ENCODE results near the gene GLCE.
"Not testable (repeated sequence)": the region's sequence is repeated elsewhere in the genome, so short reads cannot be mapped to it uniquely, and the experiment has no call there.

Gene GLCE

DNA sequence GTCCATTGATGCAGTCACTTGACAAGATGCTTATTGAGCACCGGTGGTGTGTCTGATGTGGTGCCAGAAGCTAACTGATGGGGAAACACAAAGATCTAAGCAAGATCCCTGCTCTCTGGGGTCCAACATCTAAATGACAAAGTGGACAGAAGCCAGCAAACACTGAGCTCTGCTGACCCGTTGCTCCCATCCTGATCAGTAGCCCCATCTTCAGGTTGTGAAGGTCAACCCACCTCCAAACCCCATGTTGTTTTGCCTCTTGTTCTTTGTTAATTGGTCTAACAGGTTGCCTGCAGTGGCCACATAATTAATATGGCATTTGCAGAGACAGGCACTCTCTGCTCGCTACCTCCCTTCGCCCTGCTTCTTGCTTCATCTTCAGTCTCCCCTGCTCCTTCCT is 21.5 kb upstream of the GLCE start:
- DNase-seq (ENCODE audit: low read depth), result no peak

GRCh38 chr15:69140306-69140705 is 20.1 kb upstream of the GLCE start:
- DNase-seq (ENCODE audit: low read depth), result no peak

DNA sequence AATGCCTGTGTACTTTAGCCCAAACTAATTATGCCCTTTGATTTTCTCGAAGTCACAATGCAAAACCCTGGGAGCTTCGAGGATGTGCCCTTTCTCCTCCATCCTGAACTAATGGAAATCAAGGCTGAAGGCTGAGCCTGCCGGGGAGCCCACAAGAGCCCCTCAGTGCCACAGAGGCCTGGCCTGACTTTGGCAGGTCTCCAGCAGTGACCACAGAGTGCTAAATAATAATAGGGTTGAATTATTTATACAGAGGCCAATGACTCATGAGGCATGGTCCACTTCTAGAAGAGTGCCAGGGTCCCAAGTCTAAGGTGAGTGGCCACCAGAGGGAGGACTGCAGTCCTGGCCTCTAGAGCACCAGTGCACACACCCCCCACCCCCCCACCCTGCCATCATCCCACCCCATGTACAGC is 19.1 kb upstream of the GLCE start:
- DNase-seq (ENCODE audit: low read depth), result no peak

DNA sequence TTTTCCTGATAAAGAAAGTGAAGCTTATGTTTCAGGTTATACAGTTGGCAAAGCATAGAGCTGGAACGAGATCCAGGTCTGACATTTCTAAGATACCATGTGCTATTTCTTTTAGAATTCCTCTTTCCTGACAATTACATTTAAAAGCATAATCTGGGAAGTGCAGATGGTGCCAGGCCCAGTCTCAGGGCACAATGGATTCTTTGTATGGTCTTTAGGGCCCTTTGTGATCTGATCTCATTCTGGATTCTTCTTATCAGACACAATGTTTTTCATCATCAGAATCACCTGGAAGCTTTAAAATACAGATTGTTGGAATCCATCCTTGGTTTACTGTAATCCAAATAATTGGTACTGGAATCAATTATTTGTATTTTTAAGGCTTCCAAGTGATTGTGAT is 18.6 kb upstream of the GLCE start:
- DNase-seq (ENCODE audit: low read depth), result no peak

DNA sequence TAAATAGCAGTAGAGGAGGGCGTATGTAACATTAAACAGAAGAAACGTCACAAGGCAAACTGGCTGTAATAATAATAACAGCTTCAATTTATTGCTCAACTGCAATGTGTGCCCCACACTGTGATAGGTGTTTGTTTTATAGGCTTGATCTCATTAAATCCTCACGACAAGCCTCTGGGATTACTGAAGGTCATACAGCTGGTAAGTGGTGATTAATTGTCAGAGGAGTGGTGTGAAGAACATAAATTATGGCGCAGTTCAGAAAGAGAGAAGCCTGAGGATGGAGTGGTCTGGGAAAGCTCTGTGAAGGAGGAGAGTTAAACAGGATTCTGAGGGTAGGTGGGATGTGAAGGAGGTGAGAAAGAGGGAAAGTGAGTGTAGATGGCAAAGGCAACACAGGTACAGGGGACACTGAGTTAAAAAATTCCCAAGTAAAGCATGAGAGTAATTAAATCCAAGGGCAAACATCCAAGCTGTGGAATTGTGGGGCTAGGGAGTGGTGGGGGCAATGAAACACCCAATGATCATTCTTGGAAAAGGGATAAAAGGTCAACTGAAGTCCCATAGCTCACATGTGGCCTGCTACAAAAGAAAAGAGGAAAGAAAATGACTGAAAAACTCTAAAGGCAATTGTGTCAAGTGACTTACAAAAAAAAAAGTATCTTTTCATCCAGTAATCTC is 16.5 kb upstream of the GLCE start:
- no peak for DNase-seq (ENCODE audit: low read depth)

GRCh38 chr15:69144530-69144929 is 15.9 kb upstream of the GLCE start:
- no peak for DNase-seq (ENCODE audit: low read depth)

GRCh38 chr15:69145149-69145693 is 15.2 kb upstream of the GLCE start:
- no peak for DNase-seq (ENCODE audit: low read depth)

- DNase-seq (ENCODE audit: low read depth), result no peak
These were observed 14.5 kb upstream of the GLCE start for GRCh38 chr15:69145694-69146492.

DNA sequence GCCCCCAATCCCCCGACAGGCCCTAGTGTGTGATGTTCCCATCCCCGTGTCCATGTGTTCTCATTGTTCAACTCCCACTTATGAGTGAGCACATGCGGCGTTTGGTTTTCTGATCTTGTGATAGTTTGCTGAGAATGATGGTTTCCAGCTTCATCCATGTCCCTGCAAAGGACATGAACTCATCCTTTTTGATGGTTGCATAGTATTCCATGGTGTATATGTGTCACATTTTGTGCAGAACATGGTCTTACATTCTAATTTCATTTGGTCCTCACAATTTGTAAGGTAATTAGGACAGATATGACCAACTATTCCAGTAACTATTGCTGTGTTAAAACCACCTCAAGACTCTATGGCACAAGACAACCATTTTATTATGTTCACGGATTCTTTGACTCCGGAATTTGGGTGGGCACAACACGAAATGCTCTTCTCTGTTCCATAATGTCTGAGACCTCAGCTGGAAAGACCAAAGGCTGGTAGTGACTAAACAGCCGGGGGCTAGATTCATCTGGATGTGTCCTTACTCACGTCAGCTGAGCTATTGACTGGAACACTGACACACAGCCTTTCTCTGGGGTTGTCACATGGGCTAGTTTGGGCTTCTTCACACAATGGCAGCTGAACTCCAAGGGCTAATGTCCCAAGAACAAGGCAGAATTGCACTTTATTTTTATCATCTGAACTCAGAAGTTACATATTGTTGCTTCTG is 13.6 kb upstream of the GLCE start:
- DNase-seq (ENCODE audit: low read depth), result no peak

GRCh38 chr15:69148465-69148864 is 12.0 kb upstream of the GLCE start:
- DNase-seq (ENCODE audit: low read depth), result no peak

DNA sequence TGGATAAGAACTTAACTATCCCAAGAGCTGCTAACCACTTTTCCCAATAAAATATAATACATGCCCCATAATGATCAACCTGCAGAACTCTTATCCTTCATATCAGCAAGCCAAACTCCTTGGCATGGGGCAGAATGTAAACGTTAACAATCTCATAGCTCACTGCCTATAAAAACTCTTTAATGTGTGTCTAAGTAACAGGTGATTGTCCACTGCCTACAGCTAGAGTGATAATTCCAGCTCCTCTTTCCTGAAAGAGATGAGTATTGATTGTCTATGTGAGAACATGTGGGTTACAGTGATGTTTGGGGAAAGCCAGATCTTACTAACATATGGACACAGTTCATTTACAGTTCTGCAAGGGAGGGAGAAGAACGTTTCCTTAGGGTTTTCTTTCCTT is 11.3 kb upstream of the GLCE start:
- DNase-seq (ENCODE audit: low read depth), result no peak

DNA sequence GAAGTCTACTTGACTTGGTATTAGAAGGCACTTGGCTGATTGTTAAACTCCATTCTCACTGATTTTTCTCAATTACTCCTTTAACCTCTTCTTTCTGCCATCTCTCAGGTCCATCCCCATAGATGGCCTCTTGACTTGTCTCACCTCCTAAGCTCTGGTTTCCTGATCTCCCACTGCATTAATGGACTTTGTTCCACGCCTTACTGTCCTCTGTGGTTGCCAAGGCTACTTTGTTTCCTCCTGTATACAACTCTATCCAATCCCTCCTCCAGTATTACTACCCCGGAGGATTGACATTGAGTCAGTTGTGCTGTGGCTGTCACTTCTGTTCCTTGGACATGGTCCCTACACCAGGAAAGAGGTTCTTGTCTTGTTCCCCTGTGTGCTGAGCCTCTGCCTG is 10.6 kb upstream of the GLCE start:
- no peak for DNase-seq (ENCODE audit: low read depth)

DNA sequence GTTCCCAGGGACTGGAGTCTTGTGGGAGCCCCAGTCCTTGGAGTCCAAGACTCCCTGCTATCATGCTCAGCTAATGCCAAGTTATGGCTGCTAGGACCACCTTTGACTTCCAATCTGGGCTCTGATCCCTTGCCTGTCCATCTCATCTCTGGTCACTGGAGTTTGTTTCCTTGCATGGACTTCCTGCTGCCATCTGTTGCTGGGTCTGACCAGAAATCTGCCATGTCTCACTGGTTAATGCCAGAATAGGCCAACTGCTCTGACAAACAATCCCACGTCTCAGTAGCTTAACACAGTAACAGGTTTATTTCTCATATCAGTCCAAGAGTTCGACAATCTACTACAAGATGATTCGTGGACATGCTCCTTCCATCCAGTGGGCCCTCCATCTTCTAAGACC is 10.1 kb upstream of the GLCE start:
- no peak for DNase-seq (ENCODE audit: low read depth)

- no peak for DNase-seq (ENCODE audit: low read depth)
These were observed 9.6 kb upstream of the GLCE start for GRCh38 chr15:69150841-69151240.

GRCh38 chr15:69153046-69153445 is 7.4 kb upstream of the GLCE start:
- DNase-seq (ENCODE audit: low read depth), result no peak

- not testable (repeated sequence) for DNase-seq (ENCODE audit: low read depth)
These were observed 6.8 kb upstream of the GLCE start for GRCh38 chr15:69153587-69153986.

DNA sequence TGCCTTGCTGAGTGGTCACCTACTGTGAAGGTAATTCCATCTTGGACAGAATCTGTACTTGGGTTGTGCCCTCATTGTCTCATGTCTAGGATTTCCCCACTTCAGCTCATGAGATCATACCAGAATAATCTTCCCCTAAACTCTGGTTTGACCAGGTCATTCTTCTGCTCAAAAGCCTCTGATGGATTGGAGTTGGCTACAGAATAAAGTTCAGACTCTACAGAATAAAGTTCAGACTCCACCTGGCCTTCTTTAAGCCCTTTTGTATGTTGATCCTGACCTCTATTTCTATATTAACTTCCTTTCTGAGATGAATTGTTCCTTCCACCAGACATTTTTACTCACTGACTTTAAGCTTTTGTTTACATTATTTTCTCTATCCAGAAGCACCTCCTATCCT is 6.4 kb upstream of the GLCE start:
- no peak for DNase-seq (ENCODE audit: low read depth)

GRCh38 chr15:69154684-69155083 is 5.8 kb upstream of the GLCE start:
- no peak for DNase-seq (ENCODE audit: low read depth)

GRCh38 chr15:69156736-69157381 is 3.6 kb upstream of the GLCE start:
- no peak for DNase-seq (ENCODE audit: low read depth)

DNA sequence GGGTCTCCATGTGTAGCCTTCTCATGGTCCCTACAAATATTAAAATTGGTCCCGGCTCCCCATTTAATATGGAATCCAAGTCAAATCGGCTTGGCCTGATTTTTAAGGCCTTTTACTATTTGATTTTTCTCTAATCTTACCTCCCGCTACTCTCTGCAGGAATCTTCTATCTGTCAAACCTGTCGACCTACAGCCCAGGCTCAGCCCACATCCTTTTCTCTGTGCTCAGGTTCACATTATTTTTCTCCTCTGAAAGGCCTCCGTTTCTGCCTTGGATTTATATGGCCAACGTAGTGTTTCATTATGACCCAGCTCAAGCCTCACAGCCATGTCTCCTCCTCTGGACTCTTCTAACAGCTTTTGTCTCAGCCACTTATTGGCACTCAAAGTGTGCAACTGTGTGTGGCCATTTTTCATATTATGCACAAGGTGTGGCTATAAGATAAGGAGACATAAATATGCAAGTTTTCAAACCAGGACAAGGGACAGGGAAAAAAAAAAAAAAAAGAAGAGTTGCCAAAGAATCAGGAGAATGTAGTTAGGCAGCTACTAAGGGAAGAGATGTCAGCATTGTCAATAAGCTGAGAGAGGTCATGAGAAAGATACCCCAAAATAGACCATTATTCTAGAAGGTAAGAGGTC is 2.1 kb upstream of the GLCE start:
- no peak for DNase-seq (ENCODE audit: low read depth)

DNA sequence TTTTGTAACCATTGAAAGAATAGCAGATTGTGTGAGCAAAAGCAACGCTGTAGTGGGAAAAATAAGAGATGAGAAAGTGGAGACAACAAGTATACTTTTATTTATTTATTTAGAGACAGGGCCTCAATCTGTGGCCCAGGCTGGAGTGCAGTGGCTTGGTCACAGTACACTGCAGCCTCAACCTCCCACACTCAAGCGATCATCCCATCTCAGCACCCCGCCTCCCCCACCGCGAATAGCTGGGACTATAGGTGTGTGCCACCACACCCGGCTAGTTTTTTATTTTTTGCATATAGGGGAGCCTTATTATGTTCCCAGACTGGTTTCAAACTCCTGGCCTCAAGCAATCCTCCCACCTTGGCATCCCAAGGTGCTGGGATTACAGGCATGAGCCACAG is 1.6 kb upstream of the GLCE start:
- DNase-seq (ENCODE audit: low read depth), result no peak

GRCh38 chr15:69159805-69160140 is 662 bp upstream of the GLCE start:
- DNase-seq (ENCODE audit: low read depth), result no peak
